HEK293 (cell line): Measurements from ENCODE around the gene SMLR1.

Source experiments
- ZNF654 ChIP-seq: fragments of 450-650 bp; formaldehyde crosslinking; IDR thresholded peaks from 2 replicates; pipeline ENCODE4 v1.5.1; 2016; ENCODE audit warnings: low read depth, missing biosample characterization, missing genetic modification characterization
- TF ChIP-seq, protein P1 (sequence below): fragments of 450-650 bp; formaldehyde crosslinking; IDR thresholded peaks from 2 replicates; pipeline ENCODE4 v1.5.1; 2016; ENCODE audit warnings: missing biosample characterization, missing genetic modification characterization
- TF ChIP-seq, protein P2 (sequence below): fragments of 450-650 bp; formaldehyde crosslinking; IDR thresholded peaks from 2 replicates; pipeline ENCODE4 v1.5.1; 2016; ENCODE audit warnings: missing biosample characterization, missing genetic modification characterization

DNA sequence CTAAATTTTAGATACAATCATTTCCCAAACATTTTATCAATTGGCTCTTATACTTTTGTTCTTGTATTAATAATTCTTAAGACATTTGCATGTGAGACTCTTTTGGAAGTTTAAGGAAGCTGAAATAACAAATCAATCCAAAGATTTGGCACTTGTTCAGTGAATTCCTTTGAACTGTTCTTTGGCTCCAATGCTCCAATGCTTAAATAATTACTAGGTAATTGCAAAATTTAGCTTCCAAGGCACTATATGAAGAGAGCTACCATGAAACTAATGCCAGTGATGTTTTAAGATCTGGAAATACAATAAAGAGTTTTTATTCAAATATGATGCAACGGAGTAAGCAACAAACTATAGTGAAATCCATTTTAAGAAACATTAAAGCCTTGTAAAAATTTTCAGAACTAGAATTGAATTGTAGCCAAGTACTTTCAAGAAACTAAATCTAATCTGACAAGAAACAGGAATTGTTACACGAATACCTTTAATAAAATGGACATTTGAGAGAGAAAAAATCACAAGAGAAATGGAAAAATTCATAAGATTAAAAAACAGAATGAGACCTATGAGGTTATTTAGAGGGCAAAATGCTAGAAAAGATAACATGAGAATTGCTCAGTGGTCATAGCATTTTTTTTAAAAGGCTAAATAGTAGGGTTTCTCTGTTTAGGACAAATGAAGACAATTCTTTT, 43.6 kb upstream of the SMLR1 start:
- TF ChIP-seq, protein P1, sequence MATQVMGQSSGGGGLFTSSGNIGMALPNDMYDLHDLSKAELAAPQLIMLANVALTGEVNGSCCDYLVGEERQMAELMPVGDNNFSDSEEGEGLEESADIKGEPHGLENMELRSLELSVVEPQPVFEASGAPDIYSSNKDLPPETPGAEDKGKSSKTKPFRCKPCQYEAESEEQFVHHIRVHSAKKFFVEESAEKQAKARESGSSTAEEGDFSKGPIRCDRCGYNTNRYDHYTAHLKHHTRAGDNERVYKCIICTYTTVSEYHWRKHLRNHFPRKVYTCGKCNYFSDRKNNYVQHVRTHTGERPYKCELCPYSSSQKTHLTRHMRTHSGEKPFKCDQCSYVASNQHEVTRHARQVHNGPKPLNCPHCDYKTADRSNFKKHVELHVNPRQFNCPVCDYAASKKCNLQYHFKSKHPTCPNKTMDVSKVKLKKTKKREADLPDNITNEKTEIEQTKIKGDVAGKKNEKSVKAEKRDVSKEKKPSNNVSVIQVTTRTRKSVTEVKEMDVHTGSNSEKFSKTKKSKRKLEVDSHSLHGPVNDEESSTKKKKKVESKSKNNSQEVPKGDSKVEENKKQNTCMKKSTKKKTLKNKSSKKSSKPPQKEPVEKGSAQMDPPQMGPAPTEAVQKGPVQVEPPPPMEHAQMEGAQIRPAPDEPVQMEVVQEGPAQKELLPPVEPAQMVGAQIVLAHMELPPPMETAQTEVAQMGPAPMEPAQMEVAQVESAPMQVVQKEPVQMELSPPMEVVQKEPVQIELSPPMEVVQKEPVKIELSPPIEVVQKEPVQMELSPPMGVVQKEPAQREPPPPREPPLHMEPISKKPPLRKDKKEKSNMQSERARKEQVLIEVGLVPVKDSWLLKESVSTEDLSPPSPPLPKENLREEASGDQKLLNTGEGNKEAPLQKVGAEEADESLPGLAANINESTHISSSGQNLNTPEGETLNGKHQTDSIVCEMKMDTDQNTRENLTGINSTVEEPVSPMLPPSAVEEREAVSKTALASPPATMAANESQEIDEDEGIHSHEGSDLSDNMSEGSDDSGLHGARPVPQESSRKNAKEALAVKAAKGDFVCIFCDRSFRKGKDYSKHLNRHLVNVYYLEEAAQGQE (tag by site-specific recombination), result no peak
- no peak for TF ChIP-seq ZNF654
- TF ChIP-seq, protein P2, sequence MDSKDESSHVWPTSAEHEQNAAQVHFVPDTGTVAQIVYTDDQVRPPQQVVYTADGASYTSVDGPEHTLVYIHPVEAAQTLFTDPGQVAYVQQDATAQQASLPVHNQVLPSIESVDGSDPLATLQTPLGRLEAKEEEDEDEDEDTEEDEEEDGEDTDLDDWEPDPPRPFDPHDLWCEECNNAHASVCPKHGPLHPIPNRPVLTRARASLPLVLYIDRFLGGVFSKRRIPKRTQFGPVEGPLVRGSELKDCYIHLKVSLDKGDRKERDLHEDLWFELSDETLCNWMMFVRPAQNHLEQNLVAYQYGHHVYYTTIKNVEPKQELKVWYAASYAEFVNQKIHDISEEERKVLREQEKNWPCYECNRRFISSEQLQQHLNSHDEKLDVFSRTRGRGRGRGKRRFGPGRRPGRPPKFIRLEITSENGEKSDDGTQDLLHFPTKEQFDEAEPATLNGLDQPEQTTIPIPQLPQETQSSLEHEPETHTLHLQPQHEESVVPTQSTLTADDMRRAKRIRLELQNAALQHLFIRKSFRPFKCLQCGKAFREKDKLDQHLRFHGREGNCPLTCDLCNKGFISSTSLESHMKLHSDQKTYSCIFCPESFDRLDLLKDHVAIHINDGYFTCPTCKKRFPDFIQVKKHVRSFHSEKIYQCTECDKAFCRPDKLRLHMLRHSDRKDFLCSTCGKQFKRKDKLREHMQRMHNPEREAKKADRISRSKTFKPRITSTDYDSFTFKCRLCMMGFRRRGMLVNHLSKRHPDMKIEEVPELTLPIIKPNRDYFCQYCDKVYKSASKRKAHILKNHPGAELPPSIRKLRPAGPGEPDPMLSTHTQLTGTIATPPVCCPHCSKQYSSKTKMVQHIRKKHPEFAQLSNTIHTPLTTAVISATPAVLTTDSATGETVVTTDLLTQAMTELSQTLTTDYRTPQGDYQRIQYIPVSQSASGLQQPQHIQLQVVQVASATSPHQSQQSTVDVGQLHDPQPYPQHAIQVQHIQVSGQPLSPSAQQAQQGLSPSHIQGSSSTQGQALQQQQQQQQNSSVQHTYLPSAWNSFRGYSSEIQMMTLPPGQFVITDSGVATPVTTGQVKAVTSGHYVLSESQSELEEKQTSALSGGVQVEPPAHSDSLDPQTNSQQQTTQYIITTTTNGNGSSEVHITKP, result no peak
